DND-41 (cell line): ENCODE measurements around the gene SETDB2.

Experiments used
- EZH2 ChIP-seq: IDR thresholded peaks from 3 replicates; pipeline ENCODE4 v1.6.1; 2012; ENCODE audit warnings: borderline replicate concordance, low read depth, mild to moderate bottlenecking, moderate library complexity, low read length, inconsistent platforms; ENCODE audit not compliant: severe bottlenecking
- TF ChIP-seq, protein P1 (sequence below): IDR thresholded peaks from 2 replicates; pipeline ENCODE4 v1.5.1; 2012; ENCODE audit warnings: borderline replicate concordance, low read length, moderate library complexity, mild to moderate bottlenecking; ENCODE audit not compliant: poor library complexity, severe bottlenecking; ENCODE audit errors: extremely low read depth

DNA sequence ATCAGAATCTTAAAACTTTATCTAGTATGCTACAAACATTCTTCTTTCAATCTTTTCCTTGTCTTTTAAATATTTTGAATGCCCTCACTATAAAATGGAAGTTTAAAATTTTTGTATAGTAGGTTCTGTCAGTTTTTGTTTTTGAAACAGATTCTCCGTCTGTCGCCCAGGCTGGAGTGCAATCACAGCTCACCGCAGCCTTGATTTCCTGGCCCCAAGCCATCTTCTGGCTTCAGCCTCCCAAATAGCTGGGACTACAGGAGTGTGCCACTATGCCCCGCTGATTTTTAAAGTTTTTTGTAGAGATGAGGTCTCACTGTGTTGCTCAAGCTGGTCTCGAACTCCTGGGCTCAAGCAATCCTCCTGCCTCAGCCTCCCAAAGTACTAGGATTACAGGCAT is 72.4 kb downstream of the SETDB2 start:
- TF ChIP-seq, protein P1, sequence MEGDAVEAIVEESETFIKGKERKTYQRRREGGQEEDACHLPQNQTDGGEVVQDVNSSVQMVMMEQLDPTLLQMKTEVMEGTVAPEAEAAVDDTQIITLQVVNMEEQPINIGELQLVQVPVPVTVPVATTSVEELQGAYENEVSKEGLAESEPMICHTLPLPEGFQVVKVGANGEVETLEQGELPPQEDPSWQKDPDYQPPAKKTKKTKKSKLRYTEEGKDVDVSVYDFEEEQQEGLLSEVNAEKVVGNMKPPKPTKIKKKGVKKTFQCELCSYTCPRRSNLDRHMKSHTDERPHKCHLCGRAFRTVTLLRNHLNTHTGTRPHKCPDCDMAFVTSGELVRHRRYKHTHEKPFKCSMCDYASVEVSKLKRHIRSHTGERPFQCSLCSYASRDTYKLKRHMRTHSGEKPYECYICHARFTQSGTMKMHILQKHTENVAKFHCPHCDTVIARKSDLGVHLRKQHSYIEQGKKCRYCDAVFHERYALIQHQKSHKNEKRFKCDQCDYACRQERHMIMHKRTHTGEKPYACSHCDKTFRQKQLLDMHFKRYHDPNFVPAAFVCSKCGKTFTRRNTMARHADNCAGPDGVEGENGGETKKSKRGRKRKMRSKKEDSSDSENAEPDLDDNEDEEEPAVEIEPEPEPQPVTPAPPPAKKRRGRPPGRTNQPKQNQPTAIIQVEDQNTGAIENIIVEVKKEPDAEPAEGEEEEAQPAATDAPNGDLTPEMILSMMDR: no peak
- TF ChIP-seq EZH2: no peak
